B cell (primary cell): ENCODE data around the gene MIDN. TPM values are rescaled to one million over a fixed set of nuclear protein-coding genes. Genes with fewer than 3 reads are reported as not detected.
A peak's percentile ranks its signal among the peaks of the same experiment; 100 is the strongest.

Source experiments
- ATAC-seq: fragments of 200-7000 bp; cut with Tn5 transposase; one replicate; pipeline ENCODE4 v1.10.0; 2021; ENCODE audit warnings: low read depth, mild to moderate bottlenecking, moderate number of reproducible peaks, moderate library complexity
- CTCF ChIA-PET: fragments of 350-600 bp; sonication (Branson Sonifier 250); formaldehyde crosslinking; loops from one replicate; lab custom pipeline; 2021; ENCODE audit warnings: antibody characterized with exemption, inconsistent platforms; lab: Charles Lee
- POLR2A ChIA-PET: fragments of 350-600 bp; sonication (Branson Sonifier 250); formaldehyde crosslinking; loops from one replicate; lab custom pipeline; 2021; ENCODE audit warnings: antibody characterized with exemption; lab: Charles Lee
- DNase-seq: peaks from one replicate; pipeline ENCODE4 v3.0.0; 2013
- H2AFZ ChIP-seq: 2 replicates; pipeline ENCODE4 v1.6.1; 2012; ENCODE audit warnings: mild to moderate bottlenecking, low read depth, low read length; ENCODE audit not compliant: insufficient read depth, poor library complexity, severe bottlenecking
- H3K27ac ChIP-seq, 2 donors: 1 replicate in 1 of 2; 2 replicates in 1 of 2; pipeline ENCODE4 v1.5.1; 2012 to 2013; ENCODE audit warnings: low read length in 2 of 2, mild to moderate bottlenecking in 2 of 2, moderate library complexity in 1 of 2
- H3K27me3 ChIP-seq, 4 experiments: fragments of 200-600 bp in 1 of 4; sonication (generic) in 1 of 4; replicated peaks in 1 of 4; 1 replicate in 2 of 4; 2 replicates in 2 of 4; pipeline versions ENCODE4 v1.6.1 to v1.7.0; 2013 to 2016; ENCODE audit warnings: low read length in 3 of 4, mild to moderate bottlenecking in 2 of 4, mixed read lengths in 1 of 4, moderate library complexity in 1 of 4; ENCODE audit not compliant: insufficient read depth in 4 of 4, control insufficient read depth in 3 of 4; ENCODE audit errors: control extremely low read depth in 1 of 4
- H3K36me3 ChIP-seq, 2 experiments: replicated peaks in 1 of 2; 1 replicate in 1 of 2; 2 replicates in 1 of 2; pipeline versions ENCODE4 v1.6.1 to v1.7.1; 2013; ENCODE audit warnings: low read length in 1 of 2; ENCODE audit not compliant: insufficient read depth in 2 of 2, control insufficient read depth in 1 of 2; ENCODE audit errors: control extremely low read depth in 1 of 2, extremely low read depth in 1 of 2
- H3K4me1 ChIP-seq, 2 donors: fragments of 200-600 bp in 1 of 2; sonication (generic) in 1 of 2; 1 replicate in 1 of 2; 2 replicates in 1 of 2; pipeline versions ENCODE4 v1.5.1 to v1.6.1; 2013 to 2017; ENCODE audit warnings: low read length in 2 of 2; ENCODE audit not compliant: control insufficient read depth in 2 of 2, insufficient read depth in 2 of 2
- H3K4me2 ChIP-seq: replicated peaks from 2 replicates; pipeline ENCODE3; 2012; ENCODE audit warnings: mild to moderate bottlenecking, low read depth, low read length; ENCODE audit not compliant: poor library complexity, severe bottlenecking
- H3K4me3 ChIP-seq, 5 experiments: fragments of 200-600 bp in 1 of 5; sonication (generic) in 1 of 5; 1 replicate in 3 of 5; 2 replicates in 2 of 5; pipeline versions ENCODE4 v1.5.1 to v1.7.0; 2011 to 2016; ENCODE audit warnings: low read length in 4 of 5, mild to moderate bottlenecking in 4 of 5, low read depth in 2 of 5, control low read depth in 1 of 5, moderate library complexity in 1 of 5; ENCODE audit not compliant: insufficient read depth in 1 of 5; ENCODE audit errors: control extremely low read depth in 1 of 5, extremely low read depth in 1 of 5
- H3K79me2 ChIP-seq: fragments of 200-600 bp; sonication (generic); one replicate; pipeline ENCODE4 v1.6.0; 2016; ENCODE audit warnings: low read length; ENCODE audit not compliant: control insufficient read depth, insufficient read depth
- H3K9ac ChIP-seq: fragments of 200-600 bp; sonication (generic); 2 replicates; pipeline ENCODE4 v1.6.1; 2017; ENCODE audit warnings: mild to moderate bottlenecking, low read length, moderate library complexity
- H3K9me3 ChIP-seq, 3 donors: one replicate each; pipeline versions ENCODE4 v1.6.1 to v1.7.1; 2013; ENCODE audit warnings: low read length in 2 of 3; ENCODE audit not compliant: control insufficient read depth in 2 of 3, insufficient read depth in 1 of 3; ENCODE audit errors: control extremely low read depth in 1 of 3
- H4K20me1 ChIP-seq: 2 replicates; pipeline ENCODE4 v1.6.0; 2012; ENCODE audit warnings: mild to moderate bottlenecking, low read length; ENCODE audit not compliant: insufficient read depth, control insufficient read depth, poor library complexity, severe bottlenecking
- H3K27ac Mint-ChIP-seq: one replicate; pipeline ENCODE4 v1.8.0; 2021; ENCODE audit warnings: mixed read lengths
- H3K27me3 Mint-ChIP-seq: one replicate; pipeline ENCODE4 v1.8.0; 2021; ENCODE audit warnings: mixed read lengths
- H3K4me1 Mint-ChIP-seq: one replicate; pipeline ENCODE4 v1.8.0; 2021; ENCODE audit warnings: mixed read lengths
- H3K4me3 Mint-ChIP-seq: one replicate; pipeline ENCODE4 v1.8.0; 2021; ENCODE audit warnings: mixed read lengths
- H3K9me3 Mint-ChIP-seq: one replicate; pipeline ENCODE4 v1.8.0; 2022; ENCODE audit warnings: mixed read lengths; ENCODE audit not compliant: insufficient read depth
- CTCF ChIP-seq: fragments of 200-600 bp; IDR thresholded peaks from one replicate; pipeline ENCODE4 v1.8.0; 2022; ENCODE audit warnings: antibody characterized with exemption, mild to moderate bottlenecking
- EZH2 ChIP-seq: IDR thresholded peaks from 2 replicates; pipeline ENCODE4 v1.6.1; 2012; ENCODE audit warnings: borderline replicate concordance, low read depth, mild to moderate bottlenecking, moderate library complexity, low read length; ENCODE audit not compliant: insufficient read depth, poor library complexity, severe bottlenecking
- WGBS: methylation state at CpG from one replicate; pipeline ENCODE4 v1.1.5; 2013; ENCODE audit warnings: missing lambda C conversion rate; ENCODE audit not compliant: insufficient coverage; 5-methylcytosine and 5-hydroxymethylcytosine counted together
- intact Hi-C: fragments of 100-400 bp; cut with micrococcal nuclease; formaldehyde crosslinking; loops from one replicate; pipeline ENCODE4 v1.10.0; 2022
- polyA plus RNA-seq: library from polyadenylated mRNA; depleted of rRNA; stranded (reverse); fragments of >200 nt; gene quantifications from 2 replicates; pipeline ENCODE4 v1.2.3, GENCODE V29; 2012
- total RNA-seq, 2 donors: library from RNA; stranded (reverse); fragments of 120-200 nt in 1 of 2; gene quantifications; 1 replicate in 1 of 2; 2 replicates in 1 of 2; pipeline versions ENCODE4 v1.2.3 to v1.2.4, GENCODE V29; 2013 to 2022

The MIDN gene
- total and polyA plus RNA-seq, 2 donors (not counting 1 experiment from before 2014, with no cell fraction given) = 98.5 to 156 TPM

DNA sequence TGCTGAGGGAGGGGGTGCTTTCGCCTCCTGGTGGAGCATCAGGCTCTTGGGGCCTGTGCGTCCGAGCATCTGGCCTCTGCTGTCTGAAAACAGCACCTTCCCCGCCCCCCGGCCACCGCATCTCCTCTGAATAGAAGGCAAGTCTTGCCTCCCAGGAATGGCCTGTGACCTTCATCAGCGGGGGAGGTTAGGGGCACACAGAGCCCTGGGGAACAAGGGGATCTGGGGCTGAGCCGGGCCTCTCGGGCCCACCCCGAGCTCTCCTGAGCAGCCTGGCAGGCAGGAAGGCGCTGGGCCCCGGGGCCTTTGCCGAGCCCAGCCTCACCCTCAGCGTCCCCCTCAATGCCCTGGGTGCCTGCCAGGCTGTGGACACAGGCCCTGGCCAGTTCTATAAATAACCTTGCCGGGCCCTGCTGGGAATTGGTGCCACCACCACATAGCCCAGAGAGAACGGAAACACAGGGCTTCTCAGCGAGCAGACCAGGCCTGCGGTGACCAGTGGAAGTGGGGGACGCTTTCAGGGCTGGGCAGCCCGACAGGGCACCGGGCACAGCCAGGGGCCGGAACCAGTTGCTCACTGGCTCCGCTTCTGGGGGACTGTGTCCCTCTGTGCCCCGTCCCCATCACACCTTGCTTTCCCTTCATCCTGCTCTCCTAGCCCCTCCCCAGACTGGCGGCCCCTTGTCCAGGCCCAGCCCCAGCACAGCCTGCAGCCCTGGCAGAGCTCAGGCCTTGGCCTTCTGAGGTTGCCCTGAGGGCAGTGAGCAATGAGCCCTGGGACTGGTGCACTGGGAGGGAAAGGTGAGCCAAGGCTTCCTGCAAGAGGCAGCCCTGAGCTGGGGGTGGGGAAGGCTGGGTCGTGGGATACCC, 33.3 kb upstream of the MIDN start:
- POLR2A ChIA-PET = interaction anchor here (1.1 kb wide), 1 partner anchor 37 kb away, joined by 3 read pairs; no protein-coding TSS in a partner anchor
- Mint-ChIP-seq H3K9me3 (no peaks in the 10 kb centered on the region), H3K27me3 (no peaks in the 10 kb centered on the region), H3K4me3 (no peak overlapping the region), H3K27ac (no peak overlapping the region), H3K4me1 (peaks cover 19% of the 10 kb centered on the region)
- Histone ChIP-seq H3K27me3 (no peaks in the 10 kb centered on the region), H3K4me3 (no peak overlapping the region), H4K20me1 (peaks cover 94% of the 10 kb centered on the region), H3K9ac (no peak overlapping the region), H3K79me2 (peaks cover 88% of the 10 kb centered on the region), H3K36me3 (peaks cover 0 to 17% of the 10 kb centered on the region in 2 experiments), H3K9me3 (no peaks in the 10 kb centered on the region), H3K4me2 (peak overlapping the region; percentile 68), H2AFZ (no peak overlapping the region), H3K27ac (no peak overlapping the region), H3K4me1 (peaks cover 12 to 15% of the 10 kb centered on the region in 2 donors)
- CTCF ChIA-PET = no interaction called here
- intact Hi-C loops = no loop called here
- ATAC-seq (no peak), DNase-seq (no peak)
- TF ChIP-seq CTCF (no peak), EZH2 (no peak)
- 95% methylated on average over 25 of the region's 26 CpGs for WGBS

DNA sequence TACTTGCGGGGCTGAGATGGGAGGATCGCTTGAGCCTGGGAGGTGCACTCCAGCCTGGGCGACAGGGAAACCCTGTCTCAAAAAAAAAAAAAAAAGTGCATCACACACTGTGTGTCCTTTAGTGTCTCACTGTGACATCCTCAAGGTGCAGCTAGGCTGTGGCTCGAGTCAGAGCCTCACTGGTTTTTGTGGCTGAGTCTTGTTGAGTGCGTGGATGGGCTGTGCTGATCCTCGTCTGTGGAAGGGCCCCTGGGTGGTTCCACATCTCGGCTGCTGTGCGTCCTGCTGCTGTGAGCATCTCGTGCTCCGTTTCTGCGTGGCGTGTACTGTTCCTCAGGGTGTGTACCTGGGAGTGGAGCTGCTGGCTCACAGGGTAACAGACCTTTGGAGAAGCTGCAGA, 31.6 kb upstream of the MIDN start:
- POLR2A ChIA-PET = interaction anchor here (0.6 to 0.7 kb wide), 2 partner anchors 114 to 270 kb away, joined by 3 to 6 read pairs; no protein-coding TSS in a partner anchor
- Histone ChIP-seq H4K20me1 (peaks cover 94% of the 10 kb centered on the region), H3K36me3 (peaks cover 0 to 22% of the 10 kb centered on the region in 2 experiments), H3K4me1 (peaks cover 12 to 15% of the 10 kb centered on the region in 2 donors), H3K27ac (no peak overlapping the region), H3K79me2 (peaks cover 80% of the 10 kb centered on the region), H2AFZ (no peak overlapping the region), H3K9me3 (no peaks in the 10 kb centered on the region), H3K27me3 (no peaks in the 10 kb centered on the region), H3K9ac (no peak overlapping the region), H3K4me3 (no peak overlapping the region), H3K4me2 (no peak overlapping the region)
- ATAC-seq (no peak), DNase-seq (no peak)
- peaks cover 16% of the 10 kb centered on the region for H3K4me1 Mint-ChIP-seq
- 96% methylated on average over 12 of the region's 12 CpGs for WGBS
- CTCF ChIA-PET = interaction anchor here (1.2 to 1.7 kb wide), 2 partner anchors 86 to 103 kb away, joined by 4 to 6 read pairs; no protein-coding TSS in a partner anchor
- H3K4me3 Mint-ChIP-seq = no peak overlapping the region
- H3K9me3 Mint-ChIP-seq = no peaks in the 10 kb centered on the region
- TF ChIP-seq CTCF = no peak
- TF ChIP-seq EZH2 = no peak
- intact Hi-C loops = no loop called here
- H3K27ac Mint-ChIP-seq = no peak overlapping the region
- H3K27me3 Mint-ChIP-seq = no peaks in the 10 kb centered on the region
